Measurements from ENCODE around the gene BDP1.
"Not testable (repeated sequence)": the region's sequence is repeated elsewhere in the genome, so short reads cannot be mapped to it uniquely, and the experiment has no call there.

GRCh38 chr5:71550885-71551284 lies 95.4 kb downstream of the BDP1 start:
- TF ChIP-seq EZH2 (IDR thresholded peaks at IDR 0.05; ENCODE audit: borderline replicate concordance, low read depth, low read length, severe bottlenecking); CTCF (IDR thresholded peaks at IDR 0.05; ENCODE audit: borderline replicate concordance, extremely low read depth, low read length, poor library complexity, severe bottlenecking): not testable (repeated sequence)
